HG03064 (cell line): ENCODE measurements around the gene RHBDD1.
A peak's percentile ranks its signal among the peaks of the same experiment; 100 is the strongest.

Experiments used
- ATAC-seq: cut with Tn5 transposase; IDR thresholded peaks from one replicate; pipeline ENCODE4 v1.9.1; 2021; ENCODE audit warnings: low read depth; ENCODE audit not compliant: unreplicated experiment

The RHBDD1 gene

DNA sequence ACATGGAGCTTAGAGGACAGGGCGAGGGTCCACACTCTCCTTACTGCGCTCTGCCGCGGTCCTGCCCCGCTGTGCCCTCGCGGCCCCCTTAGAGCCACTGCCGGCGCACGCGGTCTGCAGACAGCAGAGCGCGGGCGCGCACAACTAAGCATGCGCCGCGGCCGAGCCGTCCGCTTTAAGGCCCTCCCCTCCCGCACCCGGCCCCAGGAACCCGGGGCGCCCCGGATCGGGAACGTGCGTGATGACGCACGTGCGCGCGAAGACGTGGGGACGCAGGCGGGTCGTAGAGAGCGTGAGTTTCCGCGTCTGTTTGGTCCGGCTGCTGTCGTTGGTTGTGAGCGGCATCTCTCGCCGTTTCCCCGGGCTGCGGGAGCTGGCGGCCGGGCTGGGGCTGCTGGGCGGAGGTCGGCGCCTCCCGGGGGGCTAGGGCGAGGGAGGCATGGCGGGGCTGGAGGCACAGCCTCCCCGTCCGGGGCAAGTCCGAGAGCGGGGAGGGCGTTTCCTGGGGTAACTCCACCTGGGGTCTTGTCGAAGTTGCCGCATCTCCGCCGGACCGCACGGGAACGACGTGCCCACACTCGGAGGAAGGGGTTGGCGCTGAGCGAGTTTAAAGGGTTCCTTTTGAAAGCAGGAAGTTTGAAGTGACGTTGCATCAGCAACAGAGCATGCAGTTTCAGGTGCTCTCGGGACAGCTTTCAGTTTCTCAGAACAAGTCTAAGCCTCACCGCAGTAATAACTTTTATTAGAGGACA is at the start of gene RHBDD1:
RHBDD1 (plus strand) TSS at position 259 of the 752 bp plus-strand sequence. CDS start 28,640 bp downstream, outside the sequence.
- peak; percentile 85 for ATAC-seq

GRCh38 chr2:226788064-226788463 is 47.8 kb upstream of the RHBDD1 start:
- ATAC-seq, result no peak

DNA sequence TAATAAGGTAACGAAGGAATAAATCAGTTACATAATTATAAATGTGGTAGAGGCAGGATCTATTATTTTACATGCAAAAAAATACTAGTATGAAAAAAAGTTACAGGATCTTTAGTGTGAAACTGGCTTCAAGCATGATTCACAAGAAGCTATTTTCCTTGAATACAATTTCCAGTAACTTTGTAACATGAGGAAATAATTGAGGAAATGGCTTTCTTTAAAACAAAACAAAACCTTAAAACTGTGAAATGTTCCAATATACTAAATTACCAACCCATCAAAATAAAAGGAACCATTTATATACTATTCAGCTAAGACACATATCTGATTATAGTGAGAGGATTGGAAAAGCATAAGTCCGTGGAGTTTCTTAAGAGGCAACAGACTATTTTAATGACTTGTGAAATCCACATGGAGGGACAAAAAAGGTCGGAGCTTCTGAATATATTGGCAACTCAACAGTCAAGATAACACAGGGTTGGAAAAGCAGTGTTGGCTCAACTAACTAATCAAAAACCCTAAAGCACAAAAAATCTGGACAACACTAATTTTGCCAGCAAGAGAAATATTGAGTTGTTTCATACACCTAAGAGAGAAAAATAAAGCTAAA is 46.9 kb upstream of the RHBDD1 start:
- ATAC-seq, result no peak

DNA sequence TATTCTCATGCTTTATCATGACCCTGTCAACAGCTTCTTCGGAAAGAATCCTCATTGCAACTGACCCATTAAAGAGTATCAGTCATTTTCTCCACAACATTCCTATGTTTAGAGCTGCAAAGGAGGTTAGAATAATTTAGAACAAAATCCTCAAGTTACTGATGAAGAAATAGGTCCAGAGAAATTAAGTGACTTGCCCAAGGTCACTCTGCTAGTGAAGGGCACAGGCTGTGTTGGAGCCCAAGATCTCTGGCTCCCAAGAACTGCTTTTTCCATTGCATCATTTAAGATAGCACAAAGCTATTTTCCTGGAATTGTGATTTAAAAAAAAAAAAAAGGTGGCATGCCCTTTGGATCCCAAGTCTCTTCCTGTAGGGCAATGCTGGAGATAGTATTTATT is 45.8 kb upstream of the RHBDD1 start:
- no peak for ATAC-seq

GRCh38 chr2:226790431-226790830 is 45.4 kb upstream of the RHBDD1 start:
- ATAC-seq, result no peak

- ATAC-seq, result peak; percentile 56
These were observed 44.8 kb upstream of the RHBDD1 start for GRCh38 chr2:226791056-226791486.

GRCh38 chr2:226791487-226792081 is 44.3 kb upstream of the RHBDD1 start:
- ATAC-seq, result peak; percentile 98

GRCh38 chr2:226792155-226792881 is 43.5 kb upstream of the RHBDD1 start:
- ATAC-seq, result no peak

DNA sequence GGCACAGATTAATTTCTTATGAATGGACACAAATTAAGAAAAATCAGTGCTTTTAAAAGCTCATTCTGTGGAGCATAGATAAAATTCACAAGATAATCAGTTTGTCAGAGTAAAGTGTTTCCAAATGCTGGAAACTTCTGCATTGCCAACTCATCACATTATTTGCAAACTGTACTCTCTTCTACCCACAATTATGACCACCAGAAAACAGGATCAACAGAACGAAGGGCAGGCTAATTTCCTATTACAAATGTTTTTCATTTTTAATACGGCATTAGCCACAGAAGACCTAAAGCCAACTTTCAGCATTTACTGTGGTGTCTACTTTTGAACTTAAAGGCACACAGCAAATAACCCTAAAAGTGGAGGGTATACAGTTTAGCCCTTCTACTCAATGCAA is 42.2 kb upstream of the RHBDD1 start:
- no peak for ATAC-seq

- ATAC-seq, result no peak
These were observed 41.6 kb upstream of the RHBDD1 start for GRCh38 chr2:226794196-226794661.

- no peak for ATAC-seq
These were observed 41.1 kb upstream of the RHBDD1 start for GRCh38 chr2:226794751-226795171.

DNA sequence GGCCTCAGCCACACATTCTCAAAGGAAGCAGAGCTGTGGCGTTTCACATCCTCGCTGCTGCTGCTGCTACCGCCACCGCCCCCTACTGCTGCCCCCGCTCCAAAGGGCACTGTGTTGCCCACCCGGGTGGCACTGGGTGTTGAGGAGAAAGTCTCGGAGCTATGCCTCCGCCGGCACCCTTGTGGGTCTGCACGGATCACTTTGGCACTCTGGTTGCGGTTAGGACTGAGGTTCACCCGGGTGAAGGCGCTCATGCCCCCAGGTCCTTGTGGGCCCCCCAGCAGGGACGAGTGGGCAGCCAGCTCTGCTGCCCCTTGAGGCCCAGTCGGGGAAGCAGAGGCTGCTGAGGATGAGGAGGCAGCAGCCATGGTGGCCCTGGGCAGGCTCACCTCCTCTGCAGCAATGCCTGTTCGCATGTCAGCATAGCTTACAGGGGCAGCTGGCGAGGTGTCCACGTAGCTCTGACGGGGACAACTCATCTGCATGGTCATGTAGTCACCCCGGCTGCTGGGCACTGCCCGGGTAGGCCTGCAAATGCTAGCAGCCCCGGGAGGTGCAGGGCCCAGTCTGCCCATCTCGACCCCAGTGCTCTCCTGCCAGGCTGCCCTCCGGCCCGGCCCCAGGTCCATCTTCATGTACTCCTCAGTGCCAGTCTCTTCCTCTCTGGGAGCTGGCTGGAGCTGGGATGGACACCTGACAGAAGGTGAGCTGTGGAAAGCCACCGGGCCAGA is 40.4 kb upstream of the RHBDD1 start:
- ATAC-seq, result no peak

DNA sequence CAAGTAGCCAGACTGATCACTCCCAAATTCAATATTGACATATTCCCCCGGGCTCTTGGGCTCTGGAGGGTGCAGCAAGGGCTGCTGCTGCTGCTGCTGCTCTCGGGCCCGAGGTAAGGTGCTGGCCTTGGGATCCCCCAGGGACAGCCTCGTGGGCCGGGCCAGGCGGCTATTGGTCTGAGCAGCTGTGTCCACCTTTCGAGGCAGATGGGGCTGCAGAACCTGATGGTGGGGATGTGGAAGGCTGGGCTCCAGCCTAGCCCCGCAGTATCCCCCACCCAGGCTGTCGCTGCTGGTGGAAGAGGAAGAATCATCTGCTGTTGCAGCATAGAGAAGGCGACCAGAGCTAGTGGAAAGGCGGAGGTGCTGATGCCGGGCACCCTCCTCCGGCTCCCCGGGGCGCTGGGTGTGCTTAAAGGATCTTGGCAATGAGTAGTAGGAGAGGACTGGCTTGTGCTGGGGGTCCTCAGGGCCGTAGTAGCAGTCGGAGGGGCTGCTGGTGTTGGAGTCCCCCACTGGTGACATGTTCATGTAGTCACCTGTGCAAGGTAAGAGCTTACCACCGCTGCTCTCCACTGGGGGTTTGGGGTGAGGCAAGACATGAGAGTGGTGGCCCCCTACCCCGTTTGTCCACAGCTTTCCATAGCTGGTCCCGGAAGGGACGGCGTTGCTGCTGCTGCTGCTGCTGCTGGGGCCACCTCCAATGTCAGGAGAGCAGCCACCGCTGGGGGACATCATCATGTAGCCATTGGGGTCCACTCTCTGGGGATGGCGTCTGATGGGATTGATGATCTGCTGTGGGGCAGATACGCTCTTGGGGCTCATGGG is 39.6 kb upstream of the RHBDD1 start:
- no peak for ATAC-seq

DNA sequence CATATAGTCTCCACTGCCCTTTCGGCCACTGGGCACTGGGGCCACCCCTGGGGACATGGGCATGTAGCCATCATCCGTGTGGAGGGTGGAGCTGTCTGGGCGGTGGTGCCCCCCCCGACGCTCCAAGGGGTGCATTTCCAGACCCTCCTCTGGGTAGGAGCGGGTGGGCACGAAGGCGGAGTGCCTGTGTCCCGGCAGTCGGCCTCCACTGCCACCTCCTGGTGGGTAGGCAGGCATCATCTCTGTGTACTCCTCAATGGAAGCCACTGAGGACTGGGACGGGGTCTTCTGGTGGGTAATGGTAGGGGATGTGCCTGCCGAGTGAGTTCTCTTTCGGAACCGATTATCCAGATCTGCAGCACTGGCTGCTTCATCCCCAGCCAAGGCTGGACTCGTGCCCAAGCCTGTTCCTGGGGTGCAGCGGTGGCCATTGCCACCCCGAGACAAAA is 39.0 kb upstream of the RHBDD1 start:
- no peak for ATAC-seq

DNA sequence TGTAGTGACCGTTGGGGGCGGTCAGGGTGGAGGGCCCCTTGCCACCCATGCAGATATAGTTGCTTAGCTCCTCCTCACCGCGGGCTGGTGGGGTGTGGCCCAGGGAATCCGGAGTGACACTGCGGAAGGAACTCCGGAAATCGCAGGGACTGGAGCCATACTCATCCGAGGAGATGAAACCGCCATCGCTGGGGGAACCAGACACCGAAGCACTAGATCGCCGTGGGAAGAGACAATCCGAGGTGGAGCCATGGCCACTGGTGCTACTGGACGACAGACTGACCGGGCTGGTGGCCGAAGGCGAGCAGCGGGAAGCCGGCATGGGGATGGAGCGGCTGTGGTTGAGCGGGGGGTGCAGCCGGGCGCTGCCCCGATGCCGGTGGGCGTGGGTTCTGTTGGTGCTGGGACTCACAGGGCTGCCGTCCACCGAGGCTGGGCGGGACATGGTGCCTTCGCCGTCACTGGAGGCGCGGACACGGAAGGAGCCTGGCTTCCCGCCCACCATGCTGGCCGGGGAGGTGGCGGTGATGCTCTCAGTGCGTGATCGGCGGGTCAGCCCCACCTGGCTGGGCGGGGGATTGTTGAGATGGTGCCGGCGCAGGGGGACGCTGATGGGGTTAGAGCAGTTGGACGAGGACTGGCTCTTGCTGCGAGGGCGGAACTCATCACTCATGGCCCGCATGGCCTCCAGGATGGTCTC is 38.4 kb upstream of the RHBDD1 start:
- ATAC-seq, result no peak

DNA sequence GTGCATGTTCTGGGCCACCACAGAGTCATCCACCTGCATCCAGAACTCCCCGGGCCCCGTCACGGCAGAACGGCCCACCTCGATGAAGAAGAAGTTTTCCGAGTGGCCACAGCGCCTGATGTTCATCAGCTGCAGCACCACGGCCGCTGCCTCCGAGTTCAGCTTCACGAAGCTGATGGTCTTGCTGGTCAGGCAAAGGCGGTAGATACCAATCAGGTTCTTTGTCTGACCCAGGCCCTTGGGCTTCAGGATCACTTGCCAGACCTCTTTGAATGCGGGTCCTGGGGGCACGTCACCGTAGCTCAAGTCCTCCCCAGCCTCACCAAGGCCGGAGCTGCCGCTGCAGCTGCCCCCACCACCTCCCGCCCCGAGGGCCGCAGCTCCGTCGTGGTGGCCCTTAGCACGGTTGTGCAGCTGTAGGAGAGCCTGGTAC is 37.8 kb upstream of the RHBDD1 start:
- ATAC-seq, result no peak

DNA sequence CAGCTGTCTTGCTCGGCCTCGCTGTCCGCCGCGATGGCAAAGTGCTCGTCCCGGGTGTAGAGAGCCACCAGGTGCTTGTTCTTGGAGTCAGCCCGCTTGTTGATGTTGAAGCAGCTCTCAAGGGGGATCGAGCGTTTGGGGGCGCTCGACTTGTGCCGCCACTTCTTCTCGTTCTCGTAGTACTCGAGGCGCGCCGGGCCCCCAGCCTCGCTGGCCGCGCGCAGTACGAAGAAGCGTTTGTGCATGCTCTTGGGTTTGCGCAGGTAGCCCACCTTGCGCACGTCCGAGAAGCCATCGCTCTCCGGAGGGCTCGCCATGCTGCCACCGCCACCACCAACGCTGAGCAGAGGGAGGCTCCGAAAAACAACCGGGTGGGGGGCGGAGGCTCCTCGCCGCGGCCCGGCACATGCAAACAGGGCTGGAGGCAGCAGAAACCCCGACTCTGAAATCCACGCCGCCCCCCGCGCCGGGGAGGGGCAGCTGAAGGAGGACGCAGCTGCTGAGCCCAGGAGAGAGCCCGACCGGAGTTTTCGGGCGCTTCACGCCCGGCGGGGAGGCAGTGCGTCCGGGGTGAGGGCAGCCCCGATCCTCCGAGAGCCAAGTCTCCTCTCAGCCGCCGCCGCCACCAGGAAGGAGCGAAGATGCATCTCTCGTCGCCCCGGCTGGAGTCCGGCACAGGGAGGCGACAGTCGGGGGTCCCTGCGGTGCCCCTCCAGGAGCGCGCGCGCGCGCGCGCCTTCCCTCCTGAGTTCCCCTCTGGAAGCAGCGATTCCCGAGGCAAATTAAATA is 37.2 kb upstream of the RHBDD1 start:
- peak; percentile 39 for ATAC-seq
